GM12878 (cell line): ENCODE results near the gene AQP9.

Experiments
- POLR2AphosphoS5 ChIP-seq: IDR thresholded peaks from 2 replicates; pipeline ENCODE4 v1.6.1; 2011; ENCODE audit warnings: mild to moderate bottlenecking, low read length, inconsistent platforms
- ZSCAN29 ChIP-seq: fragments of 450-650 bp; IDR thresholded peaks from 2 replicates; pipeline ENCODE4 v1.6.1; 2017; ENCODE audit warnings: mild to moderate bottlenecking, moderate library complexity
- TF ChIP-seq, protein P1 (sequence below), 3 experiments: IDR thresholded peaks in 2 of 3; conservative IDR thresholded peaks in 1 of 3; 2 replicates each; pipeline ENCODE4 v1.5.1; 2011; ENCODE audit warnings: low read depth in 3 of 3, low read length in 3 of 3, mild to moderate bottlenecking in 3 of 3, control low read depth in 2 of 3, moderate library complexity in 2 of 3, inconsistent platforms in 1 of 3, mixed read lengths in 1 of 3; ENCODE audit not compliant: control insufficient read depth in 2 of 3, insufficient read depth in 1 of 3; ENCODE audit errors: extremely low read depth in 1 of 3

- TF ChIP-seq, protein P1, sequence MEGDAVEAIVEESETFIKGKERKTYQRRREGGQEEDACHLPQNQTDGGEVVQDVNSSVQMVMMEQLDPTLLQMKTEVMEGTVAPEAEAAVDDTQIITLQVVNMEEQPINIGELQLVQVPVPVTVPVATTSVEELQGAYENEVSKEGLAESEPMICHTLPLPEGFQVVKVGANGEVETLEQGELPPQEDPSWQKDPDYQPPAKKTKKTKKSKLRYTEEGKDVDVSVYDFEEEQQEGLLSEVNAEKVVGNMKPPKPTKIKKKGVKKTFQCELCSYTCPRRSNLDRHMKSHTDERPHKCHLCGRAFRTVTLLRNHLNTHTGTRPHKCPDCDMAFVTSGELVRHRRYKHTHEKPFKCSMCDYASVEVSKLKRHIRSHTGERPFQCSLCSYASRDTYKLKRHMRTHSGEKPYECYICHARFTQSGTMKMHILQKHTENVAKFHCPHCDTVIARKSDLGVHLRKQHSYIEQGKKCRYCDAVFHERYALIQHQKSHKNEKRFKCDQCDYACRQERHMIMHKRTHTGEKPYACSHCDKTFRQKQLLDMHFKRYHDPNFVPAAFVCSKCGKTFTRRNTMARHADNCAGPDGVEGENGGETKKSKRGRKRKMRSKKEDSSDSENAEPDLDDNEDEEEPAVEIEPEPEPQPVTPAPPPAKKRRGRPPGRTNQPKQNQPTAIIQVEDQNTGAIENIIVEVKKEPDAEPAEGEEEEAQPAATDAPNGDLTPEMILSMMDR (IDR thresholded peaks at IDR 0.05 in 2 of 3, conservative IDR thresholded peaks at IDR 0.05 in 1 of 3; ENCODE audit: control insufficient read depth in 2 of 3, extremely low read depth in 1 of 3, insufficient read depth in 1 of 3, low read depth in 3 of 3, low read length in 3 of 3), result no peak
- TF ChIP-seq ZSCAN29 (no peak), POLR2AphosphoS5 (no peak)
Observed at GRCh38 chr15:58167095-58167691, 29.0 kb downstream of the AQP9 start.
